ENCODE measurements around the gene AANAT.

The AANAT gene

GRCh38 chr17:76484228-76484725 is 16.9 kb downstream of the AANAT start:
- no peak for TF ChIP-seq FOXM1 (IDR thresholded peaks at IDR 0.05; ENCODE audit: borderline replicate concordance, low read depth)
- TF ChIP-seq EGR1 (IDR thresholded peaks at IDR 0.05) = no peak
- no peak for TF ChIP-seq RAD21 (IDR thresholded peaks at IDR 0.05; ENCODE audit: low read depth)
- TF ChIP-seq, protein P1, sequence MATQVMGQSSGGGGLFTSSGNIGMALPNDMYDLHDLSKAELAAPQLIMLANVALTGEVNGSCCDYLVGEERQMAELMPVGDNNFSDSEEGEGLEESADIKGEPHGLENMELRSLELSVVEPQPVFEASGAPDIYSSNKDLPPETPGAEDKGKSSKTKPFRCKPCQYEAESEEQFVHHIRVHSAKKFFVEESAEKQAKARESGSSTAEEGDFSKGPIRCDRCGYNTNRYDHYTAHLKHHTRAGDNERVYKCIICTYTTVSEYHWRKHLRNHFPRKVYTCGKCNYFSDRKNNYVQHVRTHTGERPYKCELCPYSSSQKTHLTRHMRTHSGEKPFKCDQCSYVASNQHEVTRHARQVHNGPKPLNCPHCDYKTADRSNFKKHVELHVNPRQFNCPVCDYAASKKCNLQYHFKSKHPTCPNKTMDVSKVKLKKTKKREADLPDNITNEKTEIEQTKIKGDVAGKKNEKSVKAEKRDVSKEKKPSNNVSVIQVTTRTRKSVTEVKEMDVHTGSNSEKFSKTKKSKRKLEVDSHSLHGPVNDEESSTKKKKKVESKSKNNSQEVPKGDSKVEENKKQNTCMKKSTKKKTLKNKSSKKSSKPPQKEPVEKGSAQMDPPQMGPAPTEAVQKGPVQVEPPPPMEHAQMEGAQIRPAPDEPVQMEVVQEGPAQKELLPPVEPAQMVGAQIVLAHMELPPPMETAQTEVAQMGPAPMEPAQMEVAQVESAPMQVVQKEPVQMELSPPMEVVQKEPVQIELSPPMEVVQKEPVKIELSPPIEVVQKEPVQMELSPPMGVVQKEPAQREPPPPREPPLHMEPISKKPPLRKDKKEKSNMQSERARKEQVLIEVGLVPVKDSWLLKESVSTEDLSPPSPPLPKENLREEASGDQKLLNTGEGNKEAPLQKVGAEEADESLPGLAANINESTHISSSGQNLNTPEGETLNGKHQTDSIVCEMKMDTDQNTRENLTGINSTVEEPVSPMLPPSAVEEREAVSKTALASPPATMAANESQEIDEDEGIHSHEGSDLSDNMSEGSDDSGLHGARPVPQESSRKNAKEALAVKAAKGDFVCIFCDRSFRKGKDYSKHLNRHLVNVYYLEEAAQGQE (IDR thresholded peaks at IDR 0.05; ENCODE audit: low read depth) = no peak
- no peak for TF ChIP-seq TAF1 (IDR thresholded peaks at IDR 0.05; ENCODE audit: low read depth)
- TF ChIP-seq TEAD4 (IDR thresholded peaks at IDR 0.05) = no peak
- no peak for TF ChIP-seq TCF12 (IDR thresholded peaks at IDR 0.05; ENCODE audit: low read depth)
- no peak for TF ChIP-seq CREB1 (IDR thresholded peaks at IDR 0.05; ENCODE audit: low read depth)
- TF ChIP-seq EP300 (IDR thresholded peaks at IDR 0.05; ENCODE audit: borderline replicate concordance) = no peak

DNA sequence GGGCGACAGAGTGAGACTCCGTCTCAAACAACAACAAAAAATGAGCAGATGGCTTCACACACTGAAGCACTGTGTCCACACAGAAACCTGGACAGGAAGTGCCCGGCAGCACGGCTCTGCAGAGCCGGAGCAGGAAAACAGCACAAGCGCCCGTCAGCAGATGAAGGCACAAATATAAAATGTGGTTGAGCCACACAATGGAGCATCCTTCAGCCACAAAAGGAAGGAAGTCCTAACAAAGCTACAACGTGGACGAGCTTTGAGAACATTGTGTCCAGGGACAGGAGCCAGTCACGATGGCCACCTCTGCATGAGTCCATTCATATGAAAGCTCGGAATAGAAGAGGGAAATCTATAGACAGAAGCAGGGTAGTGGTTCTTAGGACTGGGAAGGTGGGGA is 18.2 kb downstream of the AANAT start:
- TF ChIP-seq NFIC (IDR thresholded peaks at IDR 0.05) = no peak
- TF ChIP-seq CREB1 (IDR thresholded peaks at IDR 0.05; ENCODE audit: low read depth) = no peak
- no peak for TF ChIP-seq EP300 (IDR thresholded peaks at IDR 0.05; ENCODE audit: borderline replicate concordance)
- TF ChIP-seq, protein P1 (IDR thresholded peaks at IDR 0.05; ENCODE audit: low read depth) = no peak
- TF ChIP-seq EGR1 (IDR thresholded peaks at IDR 0.05) = no peak
- no peak for TF ChIP-seq YY1 (IDR thresholded peaks at IDR 0.05; ENCODE audit: low read depth)
- TF ChIP-seq USF1 (IDR thresholded peaks at IDR 0.05) = no peak

GRCh38 chr17:76487451-76488192 is 20.2 kb downstream of the AANAT start:
- TF ChIP-seq CREB1 (IDR thresholded peaks at IDR 0.05; ENCODE audit: low read depth) = no peak
- TF ChIP-seq, protein P1 (IDR thresholded peaks at IDR 0.05; ENCODE audit: low read depth) = no peak
- no peak for TF ChIP-seq TCF12 (IDR thresholded peaks at IDR 0.05; ENCODE audit: low read depth)
- no peak for TF ChIP-seq NFIC (IDR thresholded peaks at IDR 0.05)
- TF ChIP-seq ZBTB7A (IDR thresholded peaks at IDR 0.05; ENCODE audit: low read depth) = no peak

DNA sequence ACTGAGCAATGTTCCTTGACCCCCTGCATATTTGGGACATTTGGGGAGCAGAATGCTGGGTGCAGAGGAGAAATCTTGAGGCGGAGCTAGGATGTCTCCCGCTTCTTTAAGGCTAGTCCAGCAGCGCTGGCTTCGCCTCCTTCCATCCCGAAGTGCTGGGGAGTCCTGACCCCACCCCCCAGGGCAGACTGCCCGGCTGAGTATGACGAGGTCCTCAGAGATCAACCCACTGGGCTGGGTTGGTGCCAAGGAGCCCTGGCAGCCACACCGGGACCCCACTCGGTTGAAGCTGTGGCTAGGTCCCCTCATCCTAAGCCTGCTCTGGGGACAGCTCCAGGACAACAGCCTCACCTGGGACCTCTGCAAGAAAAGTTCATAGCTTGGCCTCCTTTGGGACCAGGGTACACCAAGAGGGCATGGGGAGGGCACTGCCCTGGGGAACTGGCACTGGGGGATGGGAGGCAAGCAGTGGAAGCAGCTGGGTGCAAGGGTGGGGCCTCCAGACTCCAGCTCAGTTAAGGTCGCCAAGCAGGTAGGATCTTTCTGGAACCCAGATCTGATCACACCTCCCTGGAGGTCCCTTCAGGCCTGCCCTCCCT is 22.8 kb downstream of the AANAT start:
- TF ChIP-seq FOXM1 (IDR thresholded peaks at IDR 0.05; ENCODE audit: borderline replicate concordance, low read depth) (no peak), RAD21 (IDR thresholded peaks at IDR 0.05; ENCODE audit: low read depth) (no peak), TAF1 (IDR thresholded peaks at IDR 0.05; ENCODE audit: low read depth) (no peak), NFIC (IDR thresholded peaks at IDR 0.05) (no peak), ZBTB7A (IDR thresholded peaks at IDR 0.05; ENCODE audit: low read depth) (no peak), CEBPB (IDR thresholded peaks at IDR 0.05) (no peak), YY1 (IDR thresholded peaks at IDR 0.05; ENCODE audit: low read depth) (no peak), EP300 (IDR thresholded peaks at IDR 0.05; ENCODE audit: borderline replicate concordance) (no peak), USF1 (IDR thresholded peaks at IDR 0.05) (no peak), TCF12 (IDR thresholded peaks at IDR 0.05; ENCODE audit: low read depth) (no peak), CREB1 (IDR thresholded peaks at IDR 0.05; ENCODE audit: low read depth) (no peak), TEAD4 (IDR thresholded peaks at IDR 0.05) (no peak), EGR1 (IDR thresholded peaks at IDR 0.05) (no peak)
- TF ChIP-seq, protein P2, sequence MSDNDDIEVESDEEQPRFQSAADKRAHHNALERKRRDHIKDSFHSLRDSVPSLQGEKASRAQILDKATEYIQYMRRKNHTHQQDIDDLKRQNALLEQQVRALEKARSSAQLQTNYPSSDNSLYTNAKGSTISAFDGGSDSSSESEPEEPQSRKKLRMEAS (IDR thresholded peaks at IDR 0.05) = no peak
- TF ChIP-seq, protein P1 (IDR thresholded peaks at IDR 0.05; ENCODE audit: low read depth) = no peak

All from Ishikawa (cell line).